Activated T-cell treated with anti-CD3 and anti-CD28 coated beads, Interleukin-2, amount 50 U/mL, for 24 hours (primary cell): ENCODE results near the gene OR6N2.

Experiments
- DNase-seq: peaks from one replicate; pipeline ENCODE4 v3.0.0-alpha.2; 2020
- H3K27ac Mint-ChIP-seq: 2 replicates; pipeline ENCODE4 v1.8.0; 2020; ENCODE audit warnings: mild to moderate bottlenecking, mixed read lengths
- H3K27me3 Mint-ChIP-seq: 2 replicates; pipeline ENCODE4 v1.8.0; 2020; ENCODE audit warnings: mixed read lengths
- H3K36me3 Mint-ChIP-seq: 2 replicates; pipeline ENCODE4 v1.8.0; 2020; ENCODE audit warnings: low read depth, mixed read lengths
- H3K4me1 Mint-ChIP-seq: 2 replicates; pipeline ENCODE4 v1.8.0; 2020; ENCODE audit warnings: low read depth, mixed read lengths
- H3K4me3 Mint-ChIP-seq: 2 replicates; pipeline ENCODE4 v1.8.0; 2020; ENCODE audit warnings: mild to moderate bottlenecking, moderate library complexity, mixed read lengths
- H3K9me3 Mint-ChIP-seq: 2 replicates; pipeline ENCODE4 v1.8.0; 2020; ENCODE audit warnings: mixed read lengths

OR6N2 gene

GRCh38 chr1:158724442-158724841 lies 56.6 kb downstream of the OR6N2 start:
- Mint-ChIP-seq H3K4me1 (no peaks in the 10 kb centered on the region), H3K9me3 (no peaks in the 10 kb centered on the region), H3K36me3 (no peaks in the 10 kb centered on the region), H3K27me3 (peaks cover 27% of the 10 kb centered on the region), H3K4me3 (no peak overlapping the region), H3K27ac (no peak overlapping the region)
- DNase-seq, result no peak
